Mononuclear cell (primary cell): ENCODE data around the gene RASGRF2. TPM values are rescaled to one million over a fixed set of nuclear protein-coding genes. Genes with fewer than 3 reads are reported as not detected.

Source experiments
- H3K27me3 ChIP-seq: 2 replicates; pipeline ENCODE4 v1.6.0; 2011; ENCODE audit warnings: low read length, control low read depth; ENCODE audit not compliant: insufficient read depth
- H3K4me1 ChIP-seq: 2 replicates; pipeline ENCODE4 v1.5.1; 2011; ENCODE audit warnings: mild to moderate bottlenecking, low read length, control low read depth; ENCODE audit not compliant: insufficient read depth
- H3K4me3 ChIP-seq: 2 replicates; pipeline ENCODE4 v1.5.1; 2011; ENCODE audit warnings: mild to moderate bottlenecking, low read length, moderate library complexity
- H3K9me3 ChIP-seq: 2 replicates; pipeline ENCODE4 v1.5.1; 2011; ENCODE audit warnings: low read depth, mild to moderate bottlenecking, control low read depth, low read length
- total RNA-seq: library from RNA; depleted of rRNA; stranded (reverse); fragments of >200 nt; gene quantifications from one replicate; pipeline ENCODE4 v1.2.3, GENCODE V29; 2012

Gene RASGRF2
- total RNA-seq, 1 donor, result 14.7 TPM

DNA sequence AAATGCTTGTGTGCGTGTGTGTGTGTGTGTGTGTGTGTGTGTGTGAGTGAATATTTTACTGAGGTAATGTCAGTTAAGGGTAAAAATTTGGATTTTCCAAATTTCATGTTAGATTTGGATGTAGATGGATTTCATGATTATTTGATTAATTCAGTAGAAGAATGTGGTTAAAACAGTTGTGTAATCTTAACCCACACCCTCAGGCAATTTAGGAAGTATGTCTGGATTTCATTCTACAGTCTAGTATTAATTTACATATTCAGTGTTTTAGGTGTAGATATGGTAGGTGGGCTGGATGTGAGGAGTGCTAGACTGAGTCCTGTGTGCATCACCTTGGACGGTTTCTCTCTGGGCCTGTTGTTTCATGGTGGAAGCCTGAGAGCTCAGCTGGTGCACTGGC, 173.9 kb downstream of the RASGRF2 start:
- Histone ChIP-seq H3K27me3 (no peaks in the 10 kb centered on the region), H3K4me3 (no peak overlapping the region), H3K4me1 (no peaks in the 10 kb centered on the region), H3K9me3 (no peaks in the 10 kb centered on the region)

GRCh38 chr5:81134566-81134965, 174.4 kb downstream of the RASGRF2 start:
- Histone ChIP-seq H3K4me1 (no peaks in the 10 kb centered on the region), H3K9me3 (no peaks in the 10 kb centered on the region), H3K4me3 (no peak overlapping the region), H3K27me3 (no peaks in the 10 kb centered on the region)

DNA sequence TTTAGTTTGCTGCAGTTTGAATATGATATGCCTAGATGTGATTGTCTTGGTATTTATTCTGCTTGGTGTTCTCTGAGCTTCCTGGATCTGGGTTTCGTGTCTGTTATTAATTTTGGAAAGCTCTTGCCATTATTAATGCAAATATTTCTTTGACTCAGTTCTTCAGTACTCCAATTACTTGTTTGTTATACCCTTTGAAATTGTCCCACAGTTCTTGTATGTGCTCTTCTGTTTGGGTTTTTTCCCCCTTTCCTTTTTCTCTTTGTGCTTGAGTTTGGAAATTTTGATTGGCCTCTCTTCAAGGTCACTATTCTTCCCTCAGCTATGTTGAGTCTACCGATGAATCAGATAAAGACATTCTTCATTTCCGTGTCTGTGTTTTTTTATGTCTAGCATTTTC, 176.4 kb downstream of the RASGRF2 start:
- no peaks in the 10 kb centered on the region for H3K27me3 ChIP-seq
- no peaks in the 10 kb centered on the region for H3K4me1 ChIP-seq
- no peaks in the 10 kb centered on the region for H3K9me3 ChIP-seq
- H3K4me3 ChIP-seq, result no peak overlapping the region

GRCh38 chr5:81137833-81138232, 177.7 kb downstream of the RASGRF2 start:
- Histone ChIP-seq H3K9me3 (no peaks in the 10 kb centered on the region), H3K4me1 (no peaks in the 10 kb centered on the region), H3K4me3 (no peak overlapping the region), H3K27me3 (no peaks in the 10 kb centered on the region)

DNA sequence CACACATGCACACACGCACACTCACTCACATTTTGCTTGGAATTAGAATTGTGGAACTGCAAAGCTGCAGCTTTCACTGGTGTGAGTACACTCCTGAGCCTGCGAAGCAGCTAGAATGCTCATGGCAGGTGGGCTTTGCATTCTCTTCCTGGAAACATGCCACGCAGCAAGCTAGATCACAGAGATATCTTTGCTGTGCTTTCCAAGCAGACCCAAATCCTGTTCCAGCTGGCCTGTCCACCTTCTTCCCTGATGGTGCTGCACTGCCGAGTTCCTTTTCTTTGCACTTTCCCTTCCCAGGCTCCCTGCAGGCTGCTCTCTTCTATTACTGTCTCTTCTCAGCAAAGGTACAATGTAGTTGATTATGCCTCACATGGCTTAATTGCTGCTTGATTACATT, 180.3 kb downstream of the RASGRF2 start:
- Histone ChIP-seq H3K4me3 (no peak overlapping the region), H3K4me1 (no peaks in the 10 kb centered on the region), H3K9me3 (no peaks in the 10 kb centered on the region), H3K27me3 (no peaks in the 10 kb centered on the region)

DNA sequence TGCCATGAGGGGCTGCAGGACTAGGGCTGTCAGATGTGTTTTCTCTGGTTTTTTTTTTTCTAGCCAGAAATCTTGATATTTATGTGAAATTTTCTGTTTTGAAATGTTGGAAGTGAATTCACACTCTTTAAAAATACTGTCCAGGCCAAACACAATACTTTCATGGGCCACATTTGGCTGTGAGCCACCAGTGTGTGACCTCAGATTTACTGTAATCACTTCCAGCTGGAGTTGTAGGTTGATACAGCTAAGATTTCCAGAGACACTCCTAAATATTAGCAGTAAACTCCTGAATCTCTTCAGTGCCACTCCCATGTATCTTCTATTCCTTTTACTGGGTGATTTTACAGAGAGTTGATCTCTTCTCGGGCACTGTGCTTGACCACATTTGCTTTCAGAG, 180.8 kb downstream of the RASGRF2 start:
- no peaks in the 10 kb centered on the region for H3K9me3 ChIP-seq
- no peaks in the 10 kb centered on the region for H3K27me3 ChIP-seq
- H3K4me1 ChIP-seq, result no peaks in the 10 kb centered on the region
- no peak overlapping the region for H3K4me3 ChIP-seq

GRCh38 chr5:81142108-81142507, 181.9 kb downstream of the RASGRF2 start:
- Histone ChIP-seq H3K4me1 (no peaks in the 10 kb centered on the region), H3K4me3 (no peak overlapping the region), H3K27me3 (no peaks in the 10 kb centered on the region), H3K9me3 (no peaks in the 10 kb centered on the region)

- Histone ChIP-seq H3K9me3 (no peaks in the 10 kb centered on the region), H3K4me1 (no peaks in the 10 kb centered on the region), H3K4me3 (no peak overlapping the region), H3K27me3 (no peaks in the 10 kb centered on the region)
Observed at GRCh38 chr5:81145329-81145935, 185.3 kb downstream of the RASGRF2 start.

DNA sequence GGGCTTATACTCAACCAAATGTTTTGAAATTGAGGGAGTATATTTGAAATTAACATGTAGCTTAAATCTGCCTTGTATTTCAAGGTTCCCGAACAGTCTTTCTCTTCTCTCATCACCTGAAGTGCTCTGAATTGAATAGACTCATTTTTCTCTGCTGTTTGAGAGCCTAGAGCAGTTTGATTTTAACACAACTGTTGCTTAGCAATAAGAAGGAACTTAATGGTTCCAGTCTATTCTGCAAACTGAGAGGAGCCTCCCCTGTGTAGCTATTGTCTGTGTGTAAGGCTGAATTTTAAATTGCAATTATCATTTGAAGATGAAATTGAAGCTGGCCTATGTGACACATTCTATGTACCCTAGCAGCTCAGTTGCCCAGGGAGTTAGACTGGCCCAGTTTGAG, 185.9 kb downstream of the RASGRF2 start:
- Histone ChIP-seq H3K4me1 (no peaks in the 10 kb centered on the region), H3K4me3 (no peak overlapping the region), H3K27me3 (no peaks in the 10 kb centered on the region), H3K9me3 (no peaks in the 10 kb centered on the region)

DNA sequence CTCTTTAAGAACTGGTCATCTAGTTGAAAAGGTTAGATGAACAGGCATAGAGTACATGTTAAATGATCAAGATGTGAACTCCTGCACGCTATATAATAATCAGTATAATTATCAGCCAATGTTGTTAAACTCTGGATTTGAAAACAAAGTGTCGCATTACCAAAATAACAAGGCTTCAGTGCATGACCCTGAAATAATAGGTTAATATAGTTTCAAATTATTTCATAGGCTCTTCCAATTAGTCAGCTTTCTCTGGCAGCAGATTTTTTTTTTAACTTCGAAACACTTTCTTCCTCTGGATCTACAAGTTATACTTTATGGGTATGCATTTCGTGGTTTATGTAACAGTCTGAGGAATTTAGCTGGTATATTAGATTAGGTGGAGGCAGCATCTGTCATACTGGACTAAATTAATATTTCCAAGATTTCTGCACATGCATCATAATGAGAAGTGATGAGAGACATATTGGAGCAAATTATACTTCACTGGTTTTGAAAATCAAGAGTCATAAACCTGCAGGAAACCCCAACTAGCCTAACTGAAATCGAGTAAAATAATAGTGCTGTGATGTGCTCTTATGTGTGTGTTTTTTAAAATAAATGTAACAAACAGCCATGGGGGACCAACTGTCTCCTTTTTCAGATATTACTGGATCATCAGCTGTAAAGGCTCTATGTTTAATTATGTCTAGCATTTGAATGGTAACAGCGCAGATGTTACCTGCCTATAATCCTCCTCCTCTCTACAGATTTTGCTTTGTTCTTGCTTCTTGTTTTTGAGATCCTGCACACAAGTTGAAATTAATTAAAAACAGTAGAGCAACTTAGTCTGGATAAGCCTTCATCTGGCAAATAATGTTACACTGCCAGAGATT, 187.1 kb downstream of the RASGRF2 start:
- no peaks in the 10 kb centered on the region for H3K9me3 ChIP-seq
- no peak overlapping the region for H3K4me3 ChIP-seq

GRCh38 chr5:81147886-81148571, 187.9 kb downstream of the RASGRF2 start:
- Histone ChIP-seq H3K27me3 (no peaks in the 10 kb centered on the region), H3K9me3 (no peaks in the 10 kb centered on the region), H3K4me3 (no peak overlapping the region), H3K4me1 (no peaks in the 10 kb centered on the region)

More for the DNA sequence above, 187.1 kb downstream of the RASGRF2 start:
- Histone ChIP-seq H3K27me3 (no peaks in the 10 kb centered on the region), H3K4me1 (no peaks in the 10 kb centered on the region)

GRCh38 chr5:81151546-81151945, 191.4 kb downstream of the RASGRF2 start:
- Histone ChIP-seq H3K9me3 (peaks cover 7% of the 10 kb centered on the region), H3K4me3 (no peak overlapping the region), H3K4me1 (no peaks in the 10 kb centered on the region), H3K27me3 (no peaks in the 10 kb centered on the region)

DNA sequence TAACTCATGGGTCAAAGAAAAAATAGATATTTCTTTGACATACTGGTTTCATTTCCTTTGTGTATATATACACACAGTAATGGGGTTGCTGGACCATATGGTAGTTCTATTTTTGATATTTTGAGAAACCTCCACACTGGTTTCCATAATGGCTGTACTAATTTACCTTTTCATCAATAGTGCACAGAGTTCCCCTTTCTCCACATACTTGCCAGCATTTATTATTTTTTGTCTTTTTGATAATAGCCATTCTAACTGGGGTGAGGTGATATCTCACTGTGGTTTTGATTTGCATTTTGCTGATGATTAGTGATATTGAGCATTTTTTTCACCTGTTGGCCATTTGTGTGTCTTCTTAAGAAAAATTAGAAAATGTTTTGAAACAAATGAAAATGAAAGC, 194.6 kb downstream of the RASGRF2 start:
- Histone ChIP-seq H3K9me3 (peaks cover 7% of the 10 kb centered on the region), H3K4me3 (no peak overlapping the region), H3K4me1 (no peaks in the 10 kb centered on the region), H3K27me3 (no peaks in the 10 kb centered on the region)

GRCh38 chr5:81156732-81157131, 196.6 kb downstream of the RASGRF2 start:
- no peaks in the 10 kb centered on the region for H3K27me3 ChIP-seq
- no peaks in the 10 kb centered on the region for H3K4me1 ChIP-seq
- H3K9me3 ChIP-seq, result peaks cover 7% of the 10 kb centered on the region
- no peak overlapping the region for H3K4me3 ChIP-seq

DNA sequence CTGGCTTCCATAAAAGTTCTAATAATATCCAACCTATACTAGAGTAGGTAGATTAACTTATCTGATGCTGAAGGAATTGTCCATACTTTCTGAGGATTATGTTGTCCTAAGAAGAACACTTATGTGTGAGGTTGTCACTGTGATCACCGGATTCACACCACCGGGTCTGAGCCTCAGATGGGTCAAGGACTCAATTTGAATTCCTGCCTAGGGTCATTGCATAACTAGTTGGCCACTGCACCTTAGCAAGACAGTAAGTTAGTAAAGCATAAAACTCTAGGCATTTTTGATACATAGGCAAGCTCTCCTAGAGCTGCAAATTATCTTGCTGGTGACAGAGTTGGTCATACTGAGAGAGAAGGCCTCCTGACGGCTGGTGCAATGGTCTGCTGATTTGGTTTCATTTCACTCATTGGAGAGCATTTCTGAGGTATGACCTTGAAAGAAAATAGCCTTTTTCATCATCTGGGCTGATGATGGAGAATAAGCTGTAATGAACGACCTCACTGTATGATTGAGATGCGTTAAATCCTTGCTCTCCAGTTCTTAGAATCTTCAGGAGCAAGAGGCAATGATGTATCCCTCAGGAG, 200.9 kb downstream of the RASGRF2 start:
- H3K4me3 ChIP-seq, result no peak overlapping the region
- H3K27me3 ChIP-seq, result no peaks in the 10 kb centered on the region
- no peaks in the 10 kb centered on the region for H3K4me1 ChIP-seq
- no peaks in the 10 kb centered on the region for H3K9me3 ChIP-seq
